ENCODE data around the gene CLEC18A.
"Not testable (repeated sequence)": the region's sequence is repeated elsewhere in the genome, so short reads cannot be mapped to it uniquely, and the experiment has no call there.

CLEC18A gene

DNA sequence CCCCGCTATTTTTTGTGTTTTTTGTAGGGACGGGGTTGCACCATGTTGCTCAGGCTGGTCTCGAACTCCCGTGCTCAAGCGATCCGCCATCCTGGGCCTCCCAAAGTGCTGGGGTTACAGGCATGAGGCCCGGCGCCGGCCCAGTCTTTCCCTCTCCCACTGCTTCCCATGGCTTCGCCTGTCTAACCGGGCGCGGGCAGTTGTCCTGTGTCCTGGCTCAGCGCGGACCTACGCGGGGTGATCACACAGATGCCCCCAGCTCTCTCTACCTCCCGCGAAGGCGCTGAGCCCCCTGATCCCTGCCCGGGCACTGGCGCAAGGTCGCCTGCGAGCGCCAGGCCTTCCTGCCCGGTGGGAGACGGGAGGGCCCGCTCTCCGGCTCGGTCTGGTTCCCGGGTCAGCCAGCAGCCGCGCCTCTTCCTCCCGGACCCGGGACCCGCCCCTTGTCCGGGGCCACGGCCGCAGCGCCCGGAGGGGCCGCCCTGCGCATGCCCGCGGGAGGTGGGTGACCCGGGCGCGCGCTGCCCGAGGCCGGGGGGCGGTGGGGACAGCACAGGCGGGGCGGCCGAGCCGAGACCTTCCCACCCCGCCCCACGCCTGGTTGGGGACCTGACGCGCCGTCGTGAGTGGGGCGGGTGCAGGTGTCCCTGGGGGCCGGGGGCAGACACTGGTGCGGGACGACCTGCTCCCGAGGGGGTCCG is 14.0 kb downstream of the CLEC18A start:
- not testable (repeated sequence) for H3K4me3 ChIP-seq (ENCODE audit: low read depth, low read length)

GRCh38 chr16:69965661-69966054 is 14.5 kb downstream of the CLEC18A start:
- H3K4me3 ChIP-seq (ENCODE audit: low read depth, low read length): not testable (repeated sequence)

- H3K4me3 ChIP-seq (ENCODE audit: low read depth, low read length): not testable (repeated sequence)
These were observed 16.6 kb downstream of the CLEC18A start for GRCh38 chr16:69967688-69968087.

GRCh38 chr16:69968125-69968524 is 17.0 kb downstream of the CLEC18A start:
- not testable (repeated sequence) for H3K4me3 ChIP-seq (ENCODE audit: low read depth, low read length)

DNA sequence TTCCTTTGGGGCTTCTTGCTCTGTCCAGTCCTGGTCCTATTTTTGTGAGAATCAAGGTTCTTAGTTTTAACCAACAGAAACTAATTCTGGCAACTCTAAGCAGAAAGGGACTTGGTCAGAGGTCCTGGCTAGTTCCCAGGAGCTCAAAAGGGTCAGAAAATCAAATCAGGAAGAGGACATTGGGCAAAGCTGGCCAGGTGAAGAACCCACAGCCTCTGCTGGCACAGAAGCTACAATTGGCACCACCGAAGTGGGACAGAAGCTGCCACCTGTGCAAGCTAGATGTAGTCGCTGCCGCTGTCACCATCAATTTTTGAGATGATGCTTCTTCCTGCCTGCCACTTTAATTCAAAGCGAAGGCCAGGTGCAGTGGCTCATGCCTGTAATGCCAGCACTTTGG is 18.5 kb downstream of the CLEC18A start:
- not testable (repeated sequence) for H3K4me3 ChIP-seq (ENCODE audit: low read depth, low read length)

- not testable (repeated sequence) for H3K4me3 ChIP-seq (ENCODE audit: low read depth, low read length)
These were observed 21.0 kb downstream of the CLEC18A start for GRCh38 chr16:69972120-69972519.

- H3K4me3 ChIP-seq (ENCODE audit: low read depth, low read length): not testable (repeated sequence)
These were observed 21.8 kb downstream of the CLEC18A start for GRCh38 chr16:69972935-69973334.

GRCh38 chr16:69985196-69985595 is 34.1 kb downstream of the CLEC18A start:
- H3K4me3 ChIP-seq (ENCODE audit: low read depth, low read length): not testable (repeated sequence)

DNA sequence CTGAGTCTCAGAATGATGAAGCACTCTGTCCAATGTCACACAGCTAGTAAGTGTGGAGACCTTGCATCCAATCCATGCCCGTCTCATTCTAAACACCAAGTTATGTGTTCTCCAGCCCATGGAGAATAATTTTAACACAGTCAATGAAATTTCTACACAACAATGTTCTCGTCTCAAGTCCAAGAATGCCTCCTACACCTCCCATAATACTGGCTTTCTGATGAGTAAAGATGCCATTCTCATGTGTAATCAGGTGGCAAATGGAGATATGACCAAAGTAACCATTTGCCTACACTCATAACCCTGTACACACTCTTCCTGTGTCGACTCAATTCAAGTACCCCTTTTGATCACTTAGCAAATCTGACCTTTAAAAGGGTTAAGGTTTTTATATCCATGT is 46.8 kb downstream of the CLEC18A start:
- H3K4me3 ChIP-seq (ENCODE audit: low read depth, low read length): not testable (repeated sequence)

- not testable (repeated sequence) for H3K4me3 ChIP-seq (ENCODE audit: low read depth, low read length)
These were observed 48.7 kb downstream of the CLEC18A start for GRCh38 chr16:69999801-70000200.

- not testable (repeated sequence) for H3K4me3 ChIP-seq (ENCODE audit: low read depth, low read length)
These were observed 52.4 kb downstream of the CLEC18A start for GRCh38 chr16:70003511-70003910.

DNA sequence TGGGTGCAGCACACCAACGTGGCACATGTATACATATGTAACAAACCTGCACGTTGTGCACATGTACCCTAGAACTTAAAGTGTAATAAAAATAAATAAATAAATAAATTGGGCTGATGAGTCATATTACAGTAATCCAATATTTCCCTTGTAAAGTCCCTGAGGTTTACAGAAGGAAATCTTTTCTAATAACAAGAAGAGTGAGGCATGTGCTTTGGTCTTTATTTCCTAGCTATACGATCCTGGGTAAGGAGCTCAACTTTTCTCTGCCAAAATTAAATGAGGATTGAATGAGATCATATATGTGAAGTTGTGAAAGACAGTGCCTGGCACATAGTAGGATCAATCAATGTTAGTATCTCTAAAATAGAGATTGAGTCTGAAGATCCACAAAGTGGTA is 57.5 kb downstream of the CLEC18A start:
- not testable (repeated sequence) for H3K4me3 ChIP-seq (ENCODE audit: low read depth, low read length)

DNA sequence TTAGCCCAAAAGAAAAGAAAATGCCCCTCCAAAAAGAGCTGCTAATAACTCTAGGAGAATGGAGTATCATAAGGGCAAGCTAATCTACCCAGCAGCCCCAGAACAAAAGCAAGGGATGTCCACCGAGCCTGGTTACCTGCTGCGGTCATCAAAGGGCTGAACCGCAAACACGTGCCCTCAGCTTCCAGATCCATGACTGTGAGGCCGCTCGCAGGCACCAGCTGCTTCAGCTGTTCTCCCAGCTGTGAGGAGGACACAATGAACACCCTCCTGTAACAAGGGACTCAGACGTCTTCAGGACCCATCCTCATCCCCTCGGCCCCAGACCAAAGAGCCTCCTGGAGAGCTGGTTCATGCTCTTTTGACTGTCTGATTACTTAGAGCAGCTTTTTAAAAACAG is 59.5 kb downstream of the CLEC18A start:
- H3K4me3 ChIP-seq (ENCODE audit: low read depth, low read length): not testable (repeated sequence)

- H3K4me3 ChIP-seq (ENCODE audit: low read depth, low read length): not testable (repeated sequence)
These were observed 60.0 kb downstream of the CLEC18A start for GRCh38 chr16:70011120-70011519.

- not testable (repeated sequence) for H3K4me3 ChIP-seq (ENCODE audit: low read depth, low read length)
These were observed 61.2 kb downstream of the CLEC18A start for GRCh38 chr16:70012354-70012753.

GRCh38 chr16:70012951-70013350 is 61.8 kb downstream of the CLEC18A start:
- not testable (repeated sequence) for H3K4me3 ChIP-seq (ENCODE audit: low read depth, low read length)

Data from GM12875 (cell line).